ENCODE measurements around the gene ANKRD20A1.
A peak's percentile ranks its signal among the peaks of the same experiment; 100 is the strongest.
"Not testable (repeated sequence)": the region's sequence is repeated elsewhere in the genome, so short reads cannot be mapped to it uniquely, and the experiment has no call there.

Gene ANKRD20A1

GRCh38 chr9:67858871-67859270 is at the start of gene ANKRD20A1:
ANKRD20A1 (plus strand) TSS chr9:67858931; CDS start chr9:67859427, 496 bp downstream.
- not testable (repeated sequence) for H3K4me3 ChIP-seq (replicated peaks; ENCODE audit: low read depth, low read length); H3K27me3 ChIP-seq (replicated peaks; ENCODE audit: control insufficient read depth, insufficient read depth, low read length); H3K36me3 ChIP-seq (ENCODE audit: control insufficient read depth, insufficient read depth, low read length)
- DNase-seq (ENCODE audit: extremely low read depth, insufficient read length) = peak; percentile 25

GRCh38 chr9:67832088-67832487 is 26.6 kb upstream of the ANKRD20A1 start:
- H3K4me3 ChIP-seq (replicated peaks; ENCODE audit: low read depth, low read length); DNase-seq (ENCODE audit: extremely low read depth, insufficient read length); H3K36me3 ChIP-seq (ENCODE audit: control insufficient read depth, insufficient read depth, low read length); H3K27me3 ChIP-seq (replicated peaks; ENCODE audit: control insufficient read depth, insufficient read depth, low read length): not testable (repeated sequence)
